Smooth muscle cell (in vitro differentiated cells): Measurements from ENCODE around the gene GRM7. TPM values are rescaled to one million over a fixed set of nuclear protein-coding genes. Genes with fewer than 3 reads are reported as not detected.

ENCODE experiments used
- DNase-seq: peaks from one replicate; lab custom pipeline; 2025; ENCODE audit not compliant: unreplicated experiment; lab: John Stamatoyannopoulos, UW
- H2AFZ ChIP-seq: fragments of 200-600 bp; sonication (generic); 2 replicates; pipeline ENCODE4 v1.6.0; 2016; ENCODE audit warnings: antibody characterized with exemption, low read depth, mild to moderate bottlenecking
- H3F3A ChIP-seq: fragments of 200-600 bp; sonication (generic); 2 replicates; pipeline ENCODE4 v1.6.0; 2017; ENCODE audit warnings: antibody characterized with exemption, low read depth
- H3K27ac ChIP-seq: fragments of 200-600 bp; sonication (generic); 2 replicates; pipeline ENCODE4 v1.5.1; 2016; ENCODE audit warnings: low read depth, mild to moderate bottlenecking
- H3K27me3 ChIP-seq: fragments of 200-600 bp; sonication (generic); 2 replicates; pipeline ENCODE4 v1.6.1; 2016; ENCODE audit warnings: low read depth, mild to moderate bottlenecking
- H3K36me3 ChIP-seq: fragments of 200-600 bp; sonication (generic); 2 replicates; pipeline ENCODE4 v1.5.1; 2016; ENCODE audit warnings: low read depth
- H3K4me1 ChIP-seq: fragments of 200-600 bp; sonication (generic); 2 replicates; pipeline ENCODE4 v1.5.1; 2016; ENCODE audit warnings: low read depth
- H3K4me2 ChIP-seq: fragments of 200-600 bp; sonication (generic); 2 replicates; pipeline ENCODE4 v1.6.0; 2016; ENCODE audit warnings: mild to moderate bottlenecking
- H3K4me3 ChIP-seq: fragments of 200-600 bp; sonication (generic); 2 replicates; pipeline ENCODE4 v1.5.1; 2016; ENCODE audit warnings: mild to moderate bottlenecking
- H3K79me2 ChIP-seq: fragments of 200-600 bp; sonication (generic); 2 replicates; pipeline ENCODE4 v1.6.0; 2016; ENCODE audit warnings: low read depth, mild to moderate bottlenecking
- H3K9ac ChIP-seq: fragments of 200-600 bp; sonication (generic); 2 replicates; pipeline ENCODE4 v1.6.0; 2016; ENCODE audit warnings: low read depth
- H3K9me3 ChIP-seq: fragments of 200-600 bp; sonication (generic); replicated peaks from 2 replicates; pipeline ENCODE4 v1.5.1; 2016; ENCODE audit warnings: low read depth
- H4K20me1 ChIP-seq: fragments of 200-600 bp; sonication (generic); 2 replicates; pipeline ENCODE4 v1.6.0; 2016; ENCODE audit warnings: low read depth
- WGBS: methylation state at CpG from one replicate; pipeline ENCODE4 v1.1.7; 2016; ENCODE audit warnings: low lambda C conversion rate; 5-methylcytosine and 5-hydroxymethylcytosine counted together
- polyA plus RNA-seq: library from polyadenylated mRNA; unstranded; fragments of >200 nt; fragmentation: Nextera tagmentation; extraction: Ambion mirVana; gene quantifications from 2 replicates; pipeline ENCODE4 v1.2.1, GENCODE V29; 2016
- total RNA-seq: library from RNA; depleted of rRNA; stranded (reverse); fragments of >200 nt; gene quantifications from 2 replicates; pipeline ENCODE4 v1.2.3, GENCODE V29; 2014
- TF ChIP-seq, protein P1 (sequence below): fragments of 200-600 bp; sonication (generic); IDR thresholded peaks from 2 replicates; pipeline ENCODE4 v1.5.1; 2017; ENCODE audit warnings: borderline replicate concordance, mild to moderate bottlenecking, antibody characterized with exemption; ENCODE audit not compliant: insufficient read depth, poor library complexity, severe bottlenecking

GRM7 gene
- total and polyA plus RNA-seq, 2 experiments from 2014 or later, result not detected

DNA sequence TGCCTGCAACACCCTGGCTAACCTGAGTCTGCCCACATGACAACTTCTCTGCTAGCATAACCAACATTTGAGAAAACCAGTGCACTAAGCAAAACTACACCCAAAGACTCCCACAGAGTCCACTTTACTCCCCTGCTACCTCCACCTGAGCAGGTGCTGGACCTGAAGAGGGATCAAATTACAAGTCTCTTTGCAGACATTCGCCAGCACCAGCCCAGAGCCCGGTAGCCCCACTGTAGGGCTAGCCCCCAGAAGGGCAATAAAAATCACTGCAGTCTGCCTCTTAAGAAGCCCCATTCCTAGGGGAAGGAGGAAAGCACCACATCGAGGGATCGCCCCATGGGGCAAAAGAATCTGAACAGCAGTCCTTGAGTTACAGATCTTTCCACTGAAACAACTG is 472.2 kb downstream of the GRM7 start:
- TF ChIP-seq, protein P1, sequence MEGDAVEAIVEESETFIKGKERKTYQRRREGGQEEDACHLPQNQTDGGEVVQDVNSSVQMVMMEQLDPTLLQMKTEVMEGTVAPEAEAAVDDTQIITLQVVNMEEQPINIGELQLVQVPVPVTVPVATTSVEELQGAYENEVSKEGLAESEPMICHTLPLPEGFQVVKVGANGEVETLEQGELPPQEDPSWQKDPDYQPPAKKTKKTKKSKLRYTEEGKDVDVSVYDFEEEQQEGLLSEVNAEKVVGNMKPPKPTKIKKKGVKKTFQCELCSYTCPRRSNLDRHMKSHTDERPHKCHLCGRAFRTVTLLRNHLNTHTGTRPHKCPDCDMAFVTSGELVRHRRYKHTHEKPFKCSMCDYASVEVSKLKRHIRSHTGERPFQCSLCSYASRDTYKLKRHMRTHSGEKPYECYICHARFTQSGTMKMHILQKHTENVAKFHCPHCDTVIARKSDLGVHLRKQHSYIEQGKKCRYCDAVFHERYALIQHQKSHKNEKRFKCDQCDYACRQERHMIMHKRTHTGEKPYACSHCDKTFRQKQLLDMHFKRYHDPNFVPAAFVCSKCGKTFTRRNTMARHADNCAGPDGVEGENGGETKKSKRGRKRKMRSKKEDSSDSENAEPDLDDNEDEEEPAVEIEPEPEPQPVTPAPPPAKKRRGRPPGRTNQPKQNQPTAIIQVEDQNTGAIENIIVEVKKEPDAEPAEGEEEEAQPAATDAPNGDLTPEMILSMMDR, result no peak
- H3K9me3 ChIP-seq, result peaks cover 7% of the 10 kb centered on the region
- no peaks in the 10 kb centered on the region for H3F3A ChIP-seq
- 79% methylated on average over 4 of the region's 4 CpGs for WGBS
- H3K9ac ChIP-seq, result no peak overlapping the region
- H3K27ac ChIP-seq, result no peak overlapping the region
- no peaks in the 10 kb centered on the region for H4K20me1 ChIP-seq
- H3K36me3 ChIP-seq, result no peaks in the 10 kb centered on the region
- H3K4me1 ChIP-seq, result no peaks in the 10 kb centered on the region
- no peak overlapping the region for H3K4me3 ChIP-seq
- H2AFZ ChIP-seq, result no peak overlapping the region
- H3K4me2 ChIP-seq, result no peak overlapping the region
- DNase-seq, result no peak
- no peaks in the 10 kb centered on the region for H3K79me2 ChIP-seq
- H3K27me3 ChIP-seq, result no peaks in the 10 kb centered on the region

GRCh38 chr3:7340795-7341194 is 479.9 kb downstream of the GRM7 start:
- H4K20me1 ChIP-seq, result no peaks in the 10 kb centered on the region
- no peak overlapping the region for H3K9ac ChIP-seq
- H3F3A ChIP-seq, result no peaks in the 10 kb centered on the region
- TF ChIP-seq, protein P1, result no peak
- no peak overlapping the region for H2AFZ ChIP-seq
- no peaks in the 10 kb centered on the region for H3K36me3 ChIP-seq
- H3K27ac ChIP-seq, result no peak overlapping the region
- H3K27me3 ChIP-seq, result no peaks in the 10 kb centered on the region
- no peak for DNase-seq
- H3K9me3 ChIP-seq, result no peaks in the 10 kb centered on the region
- WGBS, result 78% methylated on average over 2 of the region's 2 CpGs
- H3K79me2 ChIP-seq, result no peaks in the 10 kb centered on the region
- no peak overlapping the region for H3K4me2 ChIP-seq
- H3K4me1 ChIP-seq, result no peaks in the 10 kb centered on the region
- H3K4me3 ChIP-seq, result no peak overlapping the region

GRCh38 chr3:7346364-7346763 is 485.4 kb downstream of the GRM7 start:
- Histone ChIP-seq H3K27ac (no peak overlapping the region), H3K9ac (no peak overlapping the region), H2AFZ (no peak overlapping the region), H3F3A (no peaks in the 10 kb centered on the region), H3K36me3 (no peaks in the 10 kb centered on the region), H3K4me2 (no peak overlapping the region), H3K4me3 (no peak overlapping the region), H4K20me1 (no peaks in the 10 kb centered on the region), H3K9me3 (no peaks in the 10 kb centered on the region), H3K4me1 (no peaks in the 10 kb centered on the region), H3K27me3 (no peaks in the 10 kb centered on the region), H3K79me2 (no peaks in the 10 kb centered on the region)
- DNase-seq, result no peak
- TF ChIP-seq, protein P1, result no peak
- WGBS, result 85% methylated on average over 2 of the region's 2 CpGs

- Histone ChIP-seq H3K27ac (no peak overlapping the region), H3K4me3 (no peak overlapping the region), H3K27me3 (no peaks in the 10 kb centered on the region), H3K4me1 (no peaks in the 10 kb centered on the region), H3K36me3 (no peaks in the 10 kb centered on the region), H3K9me3 (no peaks in the 10 kb centered on the region), H4K20me1 (no peaks in the 10 kb centered on the region), H3K79me2 (no peaks in the 10 kb centered on the region), H3K4me2 (no peak overlapping the region), H2AFZ (no peak overlapping the region), H3F3A (no peaks in the 10 kb centered on the region), H3K9ac (no peak overlapping the region)
- 100% methylated on average over 1 of the region's 1 CpG for WGBS
- TF ChIP-seq, protein P1, result no peak
- DNase-seq, result no peak
Measured at GRCh38 chr3:7357101-7357500, 496.2 kb downstream of the GRM7 start.
